Astrocyte of the spinal cord (primary cell): ENCODE measurements around the gene COL6A3.

Experiments
- DNase-seq: peaks from one replicate; pipeline ENCODE4 v3.0.0; 2011; ENCODE audit warnings: low read depth, low spot score
- H3K4me3 ChIP-seq: 2 replicates; pipeline ENCODE4 v1.5.1; 2011; ENCODE audit warnings: low read depth, mild to moderate bottlenecking, low read length, moderate library complexity
- in situ Hi-C: cut with HindIII; loops from 2 replicates; pipeline ENCODE4 v1.10.0; 2017; ENCODE audit warnings: low sequenced_read_pairs
- TF ChIP-seq, protein P1 (sequence below): IDR thresholded peaks from 2 replicates; pipeline ENCODE4 v1.5.1; 2012; ENCODE audit warnings: low read depth, mild to moderate bottlenecking, low read length, inconsistent platforms

COL6A3 gene

DNA sequence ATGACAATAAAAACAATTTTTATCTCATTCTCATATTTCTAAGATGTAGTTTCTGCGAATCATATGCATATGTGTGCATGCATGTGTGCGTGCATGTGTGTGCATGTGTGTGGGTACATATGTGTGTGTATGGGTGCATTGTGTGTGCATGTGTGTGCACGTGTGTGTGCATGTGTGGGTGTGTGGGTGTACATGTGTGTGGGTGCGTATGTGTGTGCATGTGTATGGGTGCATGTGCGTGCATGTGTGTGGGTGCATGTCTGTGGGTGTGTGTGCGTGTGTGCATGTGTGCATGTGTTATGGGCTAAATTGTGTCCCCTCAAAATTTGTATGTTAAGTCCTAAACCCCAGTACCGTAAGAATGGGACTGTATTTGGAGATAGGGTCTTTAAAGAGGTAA is 49.3 kb downstream of the COL6A3 start:
- H3K4me3 ChIP-seq: no peak overlapping the region
- in situ Hi-C loops: no loop called here
- TF ChIP-seq, protein P1, sequence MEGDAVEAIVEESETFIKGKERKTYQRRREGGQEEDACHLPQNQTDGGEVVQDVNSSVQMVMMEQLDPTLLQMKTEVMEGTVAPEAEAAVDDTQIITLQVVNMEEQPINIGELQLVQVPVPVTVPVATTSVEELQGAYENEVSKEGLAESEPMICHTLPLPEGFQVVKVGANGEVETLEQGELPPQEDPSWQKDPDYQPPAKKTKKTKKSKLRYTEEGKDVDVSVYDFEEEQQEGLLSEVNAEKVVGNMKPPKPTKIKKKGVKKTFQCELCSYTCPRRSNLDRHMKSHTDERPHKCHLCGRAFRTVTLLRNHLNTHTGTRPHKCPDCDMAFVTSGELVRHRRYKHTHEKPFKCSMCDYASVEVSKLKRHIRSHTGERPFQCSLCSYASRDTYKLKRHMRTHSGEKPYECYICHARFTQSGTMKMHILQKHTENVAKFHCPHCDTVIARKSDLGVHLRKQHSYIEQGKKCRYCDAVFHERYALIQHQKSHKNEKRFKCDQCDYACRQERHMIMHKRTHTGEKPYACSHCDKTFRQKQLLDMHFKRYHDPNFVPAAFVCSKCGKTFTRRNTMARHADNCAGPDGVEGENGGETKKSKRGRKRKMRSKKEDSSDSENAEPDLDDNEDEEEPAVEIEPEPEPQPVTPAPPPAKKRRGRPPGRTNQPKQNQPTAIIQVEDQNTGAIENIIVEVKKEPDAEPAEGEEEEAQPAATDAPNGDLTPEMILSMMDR: no peak
- no peak for DNase-seq

DNA sequence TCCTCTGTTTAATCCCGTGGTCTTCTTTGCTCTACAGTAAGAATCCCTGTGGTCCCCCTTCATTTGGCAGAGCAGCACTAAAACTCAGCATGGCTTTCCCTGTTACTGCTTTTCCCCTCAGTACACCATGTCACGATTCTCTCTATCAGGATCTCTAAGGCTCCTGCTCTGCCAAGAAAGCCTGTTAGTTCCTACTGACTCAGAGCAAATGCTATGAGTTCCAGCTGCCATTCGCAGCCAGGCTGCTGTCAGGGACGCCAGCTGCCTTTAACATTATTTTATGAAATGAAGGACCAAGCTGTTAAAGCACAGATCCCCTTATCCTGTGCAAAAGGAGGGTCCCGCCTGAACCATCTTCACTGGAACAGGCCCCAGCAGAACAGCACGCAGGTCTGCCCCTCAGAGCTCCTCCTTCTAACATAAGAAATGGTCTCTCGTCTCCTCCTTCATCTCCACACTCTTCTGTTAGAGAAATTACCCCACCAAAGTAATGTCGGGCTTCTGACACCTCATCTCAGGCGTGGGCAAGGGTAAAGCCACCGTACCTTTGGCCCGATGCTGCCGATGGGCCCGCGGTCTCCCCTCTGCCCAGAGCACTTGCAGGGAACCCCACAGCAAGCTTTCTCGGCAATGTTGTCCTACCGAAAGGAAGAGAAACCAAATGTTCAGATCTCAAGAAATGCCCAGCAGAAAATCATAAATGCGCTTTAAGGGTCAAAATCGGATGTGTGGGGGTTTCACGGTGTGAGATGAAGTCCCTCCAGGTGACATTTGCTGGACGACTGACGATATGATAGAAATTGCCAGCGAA is 52.6 kb downstream of the COL6A3 start:
- TF ChIP-seq, protein P1: no peak
- in situ Hi-C loops: no loop called here

DNA sequence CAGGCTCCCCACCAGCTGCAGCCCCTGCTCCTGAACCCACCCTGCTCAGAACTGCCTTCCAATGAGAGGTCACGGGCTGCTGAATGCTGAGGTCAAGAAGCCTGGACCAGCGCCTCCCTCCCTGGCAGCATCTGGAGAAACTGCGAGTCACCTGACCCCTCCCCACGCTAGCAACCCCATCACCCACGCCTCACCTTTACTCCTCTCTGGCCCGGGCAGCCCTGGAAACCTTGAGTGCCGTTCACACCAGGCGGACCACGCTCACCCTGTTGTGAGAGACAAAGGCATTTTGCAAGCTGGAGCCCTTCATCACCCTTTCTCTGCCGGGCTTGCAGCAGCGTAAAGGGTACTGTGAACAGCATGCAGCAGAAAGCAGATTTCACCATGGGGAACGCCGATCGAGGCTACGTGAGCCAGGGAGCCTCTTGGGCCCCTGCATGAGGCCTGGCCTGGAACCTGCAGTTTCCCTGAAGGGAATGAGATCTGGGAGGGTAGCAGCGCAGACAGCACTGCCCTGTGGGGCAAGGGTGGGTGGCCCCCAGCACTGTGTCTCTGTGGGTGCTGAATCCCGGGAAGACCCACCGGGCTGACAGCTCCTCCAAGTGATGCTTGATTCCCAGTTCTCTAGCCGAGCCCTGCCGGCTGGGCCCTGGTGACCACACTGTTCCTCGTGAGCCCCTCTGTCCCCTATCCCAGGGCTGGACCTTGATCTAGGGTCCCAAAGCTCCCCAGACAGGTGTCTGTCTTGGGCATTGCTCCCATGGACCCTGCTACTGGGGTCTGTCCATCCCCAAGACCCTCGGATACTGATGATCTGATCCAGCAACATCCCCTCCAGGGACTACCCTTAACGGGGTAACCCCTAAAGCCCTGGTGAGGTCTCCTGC is 53.8 kb downstream of the COL6A3 start:
- DNase-seq: no peak
- in situ Hi-C loops: no loop called here
- H3K4me3 ChIP-seq: no peak overlapping the region
- TF ChIP-seq, protein P1: no peak

More for the DNA sequence above, 52.6 kb downstream of the COL6A3 start:
- H3K4me3 ChIP-seq: no peak overlapping the region
- no peak for DNase-seq

DNA sequence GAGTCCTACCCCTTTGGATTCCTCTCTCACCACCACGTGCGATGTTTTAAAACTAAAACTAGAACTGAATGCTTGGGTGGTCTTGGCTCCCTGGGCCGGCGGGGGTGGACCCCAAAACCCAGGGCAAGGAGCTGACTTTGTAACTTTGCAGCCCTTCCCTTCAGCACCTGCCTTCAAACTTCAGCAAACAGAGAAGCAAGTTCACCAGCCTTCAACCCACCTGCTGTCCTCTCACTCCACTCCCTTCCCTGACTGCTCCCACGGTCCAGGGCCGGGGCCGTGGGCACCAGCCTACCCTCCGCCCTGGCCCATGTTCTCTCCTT is 54.5 kb downstream of the COL6A3 start:
- in situ Hi-C loops: no loop called here
- H3K4me3 ChIP-seq: no peak overlapping the region
- TF ChIP-seq, protein P1: no peak
- DNase-seq: no peak

DNA sequence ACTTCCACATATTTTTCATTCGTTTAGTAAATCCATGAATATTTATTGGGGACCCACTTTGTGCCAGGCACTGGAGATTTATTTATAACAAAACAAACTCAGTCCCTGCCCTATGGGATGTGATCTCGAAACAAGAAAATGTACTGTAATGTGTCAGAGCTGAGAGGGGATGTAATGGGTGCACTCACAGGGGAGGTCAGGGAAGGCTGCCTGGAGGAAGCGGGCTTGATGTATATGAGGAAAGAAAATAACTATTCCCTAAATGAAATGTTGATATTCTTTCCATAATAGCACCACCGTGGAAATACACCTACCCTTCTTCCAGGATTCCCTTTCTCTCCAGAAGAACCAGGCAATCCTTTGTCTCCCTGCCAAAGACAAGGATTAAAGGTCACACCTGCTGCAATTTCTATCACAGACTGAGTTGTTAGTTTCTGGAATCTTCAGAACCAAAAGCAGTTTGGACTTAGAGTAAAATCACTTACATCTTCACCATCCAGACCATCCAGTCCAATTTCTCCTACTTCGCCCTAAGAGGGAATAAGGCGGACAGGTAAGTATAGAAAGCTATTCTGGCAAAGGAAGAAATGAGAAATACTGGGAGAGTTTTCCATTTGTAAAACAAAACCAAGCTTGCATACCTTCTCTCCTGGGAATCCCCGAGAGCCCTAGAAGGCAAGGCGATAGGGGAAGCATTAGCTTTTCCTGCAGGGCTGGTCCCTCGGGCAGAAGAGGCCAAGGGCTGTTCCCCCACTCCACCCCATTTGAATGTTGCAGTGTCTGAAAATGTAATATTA is 55.0 kb downstream of the COL6A3 start:
- H3K4me3 ChIP-seq: no peak overlapping the region
- TF ChIP-seq, protein P1: no peak
- in situ Hi-C loops: no loop called here
- no peak for DNase-seq

DNA sequence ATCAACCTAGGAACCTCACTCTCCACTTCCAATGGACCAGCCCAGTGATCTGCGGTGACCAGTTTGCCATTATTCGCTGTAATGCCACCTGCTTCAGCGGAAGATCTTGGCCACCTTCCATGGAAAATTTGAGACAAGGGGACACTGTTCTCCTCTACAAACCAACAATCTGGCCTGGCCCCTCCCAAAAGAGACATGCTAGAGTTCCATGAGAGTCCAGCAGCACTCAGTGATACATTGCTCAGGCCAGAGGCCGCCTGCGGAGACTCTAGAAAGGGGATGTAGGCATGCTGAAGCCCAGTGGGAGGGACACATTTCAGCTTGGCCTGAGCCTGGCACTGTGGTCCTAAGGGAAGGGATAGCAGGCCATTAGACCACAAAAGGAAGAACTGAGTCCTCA is 58.3 kb downstream of the COL6A3 start:
- H3K4me3 ChIP-seq: no peak overlapping the region
- TF ChIP-seq, protein P1: no peak
- no peak for DNase-seq
- in situ Hi-C loops: no loop called here
